OCI-M2 (cell line): Measurements from ENCODE around the gene PAPOLA.

Source experiments
- DNase-seq: peaks from one replicate; lab custom pipeline; 2025; ENCODE audit not compliant: unreplicated experiment; lab: John Stamatoyannopoulos, UW

Gene PAPOLA

DNA sequence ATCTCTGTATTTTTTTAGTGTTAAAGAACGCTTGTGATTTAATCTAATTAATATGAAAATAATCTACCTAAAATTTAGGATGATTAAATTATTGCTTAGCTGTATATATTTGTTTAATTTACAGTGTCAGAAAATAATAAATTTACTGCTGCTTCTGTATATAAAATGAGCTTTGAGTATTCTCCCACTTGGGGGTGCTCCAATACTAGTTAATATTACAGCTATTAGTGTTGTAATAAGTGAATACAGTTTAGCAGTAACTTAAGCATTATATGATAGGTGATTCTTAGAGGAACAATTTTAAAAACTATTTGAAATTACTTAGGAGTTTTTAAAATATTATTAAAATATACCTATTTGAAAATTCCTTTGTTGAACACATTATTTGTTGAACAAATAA, 62.2 kb downstream of the PAPOLA start:
- no peak for DNase-seq

DNA sequence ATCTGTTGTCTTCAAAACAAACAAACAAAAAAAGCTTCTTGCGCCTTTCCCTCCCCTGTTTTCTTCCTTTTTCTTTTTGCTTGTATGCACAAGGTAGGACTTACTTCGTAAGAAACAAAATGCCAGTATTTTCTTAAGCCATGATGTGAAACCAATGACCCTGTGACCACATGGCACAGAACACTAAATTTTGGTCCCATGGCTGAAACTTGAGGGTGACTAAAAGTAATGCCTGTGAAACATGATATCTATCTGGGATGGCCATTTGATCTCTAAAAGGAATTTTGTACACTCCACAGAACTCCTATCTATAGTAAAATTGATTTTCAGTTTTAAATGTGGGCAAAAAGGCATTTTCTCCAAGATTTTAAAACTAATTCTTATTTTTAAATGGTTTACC, 63.6 kb downstream of the PAPOLA start:
- DNase-seq = no peak

DNA sequence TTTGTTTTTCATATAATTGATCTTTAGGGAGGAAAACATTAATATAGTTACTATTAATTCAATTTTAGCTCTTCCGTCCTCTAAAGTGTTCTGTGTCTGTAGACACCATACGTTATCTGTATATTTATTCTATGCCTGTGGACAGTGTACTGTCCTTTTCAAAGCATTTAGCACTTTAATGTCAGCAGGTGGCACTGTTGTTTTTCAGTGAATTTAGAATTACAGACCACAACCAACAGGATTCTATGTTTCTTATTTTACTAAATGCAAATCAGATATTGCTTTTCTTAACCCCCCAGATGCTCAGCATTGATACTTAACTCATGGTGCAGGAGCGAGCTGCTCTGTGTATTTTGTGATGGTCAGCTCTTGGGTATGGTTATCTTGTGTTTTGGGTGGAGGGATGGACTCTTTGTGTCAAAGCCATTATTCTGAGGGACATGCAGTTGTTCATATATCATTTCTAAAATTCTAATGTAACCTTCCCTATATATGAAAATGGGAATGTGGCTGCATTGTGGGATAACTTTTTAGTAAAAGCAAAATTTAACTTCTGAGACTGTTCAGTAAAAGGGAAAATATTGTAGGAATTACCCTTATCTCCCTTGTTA, 65.2 kb downstream of the PAPOLA start:
- DNase-seq = no peak

- no peak for DNase-seq
Observed at GRCh38 chr14:96568621-96569020, 66.4 kb downstream of the PAPOLA start.

GRCh38 chr14:96571311-96571710, 69.1 kb downstream of the PAPOLA start:
- no peak for DNase-seq

DNA sequence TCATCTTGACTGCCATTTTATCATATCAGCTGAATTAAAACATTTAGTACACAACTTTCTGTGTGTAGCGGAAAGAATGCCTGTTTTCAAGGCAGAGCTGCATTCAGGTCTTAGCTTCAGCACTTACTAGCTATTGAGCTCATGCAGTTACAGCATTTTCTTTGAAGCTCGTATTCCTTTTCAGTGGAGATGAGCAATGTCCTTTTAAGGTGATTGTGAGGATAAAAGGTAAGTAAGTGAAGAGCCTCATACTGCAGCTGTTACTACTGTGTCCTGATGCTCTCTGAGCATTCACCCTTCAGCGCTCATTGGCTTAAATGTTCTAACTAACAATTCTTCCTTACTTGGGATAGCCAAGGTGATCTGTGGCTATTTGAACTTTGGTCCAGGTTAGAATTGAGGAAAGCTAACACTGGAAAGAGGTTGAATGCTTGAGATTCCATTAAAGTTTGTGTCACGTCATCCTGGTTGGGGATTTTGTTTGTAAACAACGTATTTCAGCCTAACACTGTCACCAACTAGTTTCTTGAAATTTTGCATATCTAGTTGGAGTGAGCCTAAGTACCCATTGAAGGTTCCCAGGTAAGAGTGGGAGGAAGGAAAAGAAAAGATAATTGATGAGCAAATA, 71.4 kb downstream of the PAPOLA start:
- DNase-seq = no peak

- no peak for DNase-seq
Observed at GRCh38 chr14:96574171-96574632, 72.0 kb downstream of the PAPOLA start.

GRCh38 chr14:96574633-96575632, 72.8 kb downstream of the PAPOLA start:
- no peak for DNase-seq

DNA sequence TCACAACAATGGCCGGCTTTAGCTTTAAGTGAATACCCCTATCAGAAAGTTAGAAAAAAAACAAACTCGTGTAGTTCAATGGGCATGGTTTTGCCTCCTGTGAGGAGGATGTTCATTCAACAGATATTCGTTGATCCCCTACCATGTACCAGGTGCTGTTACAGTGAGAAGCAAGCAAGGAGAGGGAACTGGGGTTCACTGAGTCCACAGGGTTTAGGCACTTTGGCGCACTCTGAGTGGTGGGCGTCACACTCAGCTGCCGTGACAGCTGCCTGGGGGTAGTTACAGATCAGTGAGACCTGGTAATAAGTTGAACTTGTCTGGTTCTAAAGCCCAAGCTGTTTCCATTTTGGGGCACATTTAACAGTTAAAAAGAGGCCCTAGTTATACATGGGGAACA, 74.2 kb downstream of the PAPOLA start:
- DNase-seq = no peak

- DNase-seq = no peak
Observed at GRCh38 chr14:96576937-96577336, 74.8 kb downstream of the PAPOLA start.

GRCh38 chr14:96578619-96579018, 76.4 kb downstream of the PAPOLA start:
- DNase-seq = no peak

DNA sequence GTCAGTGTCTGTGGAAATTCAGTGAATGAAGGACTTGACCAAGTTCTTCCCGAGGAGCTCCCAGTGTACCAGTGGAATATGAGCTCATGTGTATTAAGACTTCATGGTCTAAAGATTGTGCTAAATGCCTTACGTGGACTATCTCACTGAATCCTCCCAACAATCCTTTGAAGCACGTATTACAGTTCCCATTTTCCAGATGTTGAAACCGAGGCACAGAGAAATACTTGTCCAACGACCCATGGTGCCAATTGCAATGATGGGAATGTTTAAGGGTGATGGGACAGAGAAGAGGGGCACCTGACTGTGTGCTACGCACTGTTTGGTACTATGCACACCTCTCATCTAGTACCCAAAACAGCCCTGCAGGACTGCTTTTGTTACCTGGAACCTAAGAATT, 77.2 kb downstream of the PAPOLA start:
- DNase-seq = no peak

DNA sequence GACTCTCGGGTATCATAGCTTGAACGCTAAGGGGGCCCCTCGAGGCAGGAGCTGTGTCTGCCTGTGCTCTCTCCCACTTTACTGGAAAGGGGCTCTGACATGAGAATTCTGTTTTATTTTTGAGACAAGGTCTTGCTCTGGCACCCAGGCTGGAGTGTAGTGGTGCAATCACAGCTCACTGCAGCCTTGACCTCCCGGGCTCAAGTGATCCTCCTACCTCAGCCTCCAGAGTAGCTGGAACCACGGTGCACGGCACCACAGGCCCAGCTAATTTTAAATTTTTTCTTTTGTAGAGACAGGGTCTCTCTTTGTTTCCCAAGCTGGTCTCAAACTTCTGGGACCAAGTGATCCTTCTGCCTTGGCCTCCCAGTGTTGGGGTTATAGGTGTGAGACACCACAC, 77.7 kb downstream of the PAPOLA start:
- no peak for DNase-seq

GRCh38 chr14:96580566-96580965, 78.4 kb downstream of the PAPOLA start:
- no peak for DNase-seq

DNA sequence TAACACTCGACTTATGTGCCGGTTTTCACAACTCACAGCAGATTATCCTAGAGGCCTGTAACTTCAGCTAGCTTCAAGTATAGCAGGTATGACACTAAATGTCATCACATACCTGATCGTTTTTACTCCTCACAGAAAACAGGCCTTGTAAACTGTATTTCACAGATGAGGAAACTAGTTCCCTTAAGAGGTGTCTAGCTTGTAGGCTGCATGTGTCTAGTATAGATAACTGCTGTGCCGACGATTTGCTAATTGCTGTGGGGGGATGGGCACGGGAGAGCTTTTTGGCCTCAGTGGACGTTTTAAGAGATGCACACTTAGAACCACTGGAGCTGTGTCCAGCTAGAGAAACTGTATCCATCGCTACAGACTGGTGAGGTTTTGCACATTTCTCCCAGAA, 78.8 kb downstream of the PAPOLA start:
- DNase-seq = no peak

DNA sequence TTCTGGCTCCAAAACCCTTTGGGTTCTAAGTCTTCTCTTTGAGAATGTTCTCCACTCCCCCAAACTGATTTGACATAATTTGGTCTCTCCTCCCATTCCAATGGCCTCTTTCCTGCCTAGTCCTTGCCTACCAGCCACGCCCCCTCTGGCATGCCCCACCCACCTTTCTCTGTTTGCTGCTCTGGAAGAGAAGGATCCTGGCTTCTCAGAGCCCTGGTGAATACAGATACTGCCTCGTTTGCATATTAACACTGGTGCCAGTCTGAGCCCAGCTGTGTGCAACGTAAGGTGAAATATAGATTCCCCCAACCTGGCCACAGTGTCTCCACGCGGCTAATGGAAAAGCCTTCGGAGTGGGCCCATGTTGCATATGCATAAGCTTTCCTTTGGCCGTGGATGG, 79.7 kb downstream of the PAPOLA start:
- DNase-seq = no peak

- DNase-seq = no peak
Observed at GRCh38 chr14:96582411-96582961, 80.3 kb downstream of the PAPOLA start.

DNA sequence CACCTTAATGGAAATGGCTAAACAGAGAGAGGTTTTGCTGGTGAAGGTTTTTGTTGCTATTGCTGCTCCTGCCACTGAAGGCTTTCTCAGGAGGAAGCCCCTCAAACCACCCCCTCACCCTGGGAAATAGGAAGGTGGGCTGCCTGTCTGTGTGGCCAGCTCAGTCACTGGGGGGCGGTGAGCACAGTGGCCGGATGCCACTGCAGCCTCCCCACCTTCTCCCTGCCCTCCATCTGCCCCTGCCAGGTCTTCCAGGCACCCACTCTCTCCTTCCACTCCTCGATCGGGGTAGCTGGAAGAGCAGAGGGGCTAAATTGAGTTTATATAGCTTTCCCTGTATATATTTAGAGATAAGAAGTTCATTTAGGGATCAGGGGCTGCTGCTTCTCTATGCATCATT, 80.8 kb downstream of the PAPOLA start:
- DNase-seq = no peak

DNA sequence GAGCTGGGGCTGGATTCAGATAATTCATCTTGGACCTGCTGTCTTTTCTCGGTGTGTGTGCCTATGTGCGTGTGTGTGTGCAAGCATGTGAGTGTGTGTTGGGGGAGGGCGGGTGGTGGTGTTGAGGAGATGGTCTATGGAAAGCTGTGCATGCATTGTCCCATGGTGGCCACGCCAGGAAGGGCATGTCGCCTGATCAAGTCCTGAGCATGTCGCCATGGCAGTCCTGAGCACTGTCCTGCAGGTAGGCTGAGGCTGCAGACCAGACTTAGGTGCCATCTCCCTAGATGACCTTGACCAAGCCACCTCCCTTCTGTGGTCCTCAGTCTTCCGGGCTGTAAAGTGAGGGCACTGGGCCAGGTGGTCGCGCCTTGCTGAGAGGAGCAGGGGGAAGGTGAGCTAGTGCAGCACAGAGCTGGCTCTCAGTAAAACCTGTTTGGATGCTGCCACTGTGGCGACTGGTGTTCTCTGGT, 81.4 kb downstream of the PAPOLA start:
- DNase-seq = no peak

DNA sequence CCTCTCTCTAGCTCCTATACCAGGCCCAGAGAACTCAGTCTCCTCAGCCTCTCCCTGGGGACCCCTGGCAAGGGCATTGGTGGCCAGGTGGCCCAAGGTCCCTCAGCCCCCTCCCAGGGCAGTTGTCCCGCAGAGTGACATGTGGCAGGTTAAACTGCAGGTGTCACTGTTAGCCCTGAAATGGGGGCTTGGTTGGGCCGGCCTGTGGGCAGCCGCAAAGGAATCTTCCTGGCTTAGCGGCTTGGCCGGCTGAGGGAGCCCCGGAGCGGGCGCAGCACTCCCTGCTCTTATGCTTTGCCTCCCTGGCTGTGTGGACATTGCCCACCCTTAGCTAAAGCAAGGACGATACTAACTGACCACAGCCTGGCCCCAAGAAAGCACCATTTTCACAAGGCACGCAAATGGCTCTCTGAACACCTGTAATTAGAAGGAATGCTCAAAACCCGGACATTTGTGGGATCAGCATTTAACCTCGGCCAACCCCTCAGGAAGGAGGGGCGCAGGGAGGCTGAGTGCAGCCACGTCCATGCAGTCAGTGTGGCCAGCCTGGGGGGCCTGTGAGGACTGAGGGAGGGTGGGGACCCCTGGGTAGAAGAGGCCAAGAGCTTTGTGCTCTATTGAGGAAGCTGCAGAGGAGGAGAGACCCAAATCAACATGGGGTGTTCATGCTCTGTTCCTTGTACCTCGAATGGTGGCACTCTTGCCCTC, 82.2 kb downstream of the PAPOLA start:
- peak; percentile 41 for DNase-seq
